AG08396 (cell line): ENCODE measurements around the gene PCID2.

Source experiments
- DNase-seq: peaks from one replicate; pipeline ENCODE4 v3.0.0; 2012; ENCODE audit warnings: low spot score, mixed read lengths

PCID2 gene

DNA sequence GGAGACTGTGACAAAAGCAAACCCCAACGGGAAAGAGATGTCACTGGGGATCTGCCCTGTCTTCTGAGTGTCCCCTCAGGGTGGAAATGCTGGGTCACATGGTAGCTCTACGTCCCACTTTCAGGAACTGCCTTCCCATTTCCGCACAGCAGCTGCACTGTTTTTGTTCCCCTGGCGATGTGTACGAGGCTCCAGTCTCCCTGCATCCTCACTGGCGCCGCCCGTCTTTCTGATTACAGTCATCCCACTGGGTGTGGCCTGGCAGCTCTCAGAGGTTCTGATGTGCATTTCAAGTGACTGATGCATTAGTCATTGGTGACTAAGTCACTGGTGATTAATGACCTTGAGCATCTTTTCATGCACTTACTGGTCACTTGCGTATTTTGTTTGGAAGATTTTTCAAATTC, 21.2 kb downstream of the PCID2 start:
- DNase-seq, result peak; percentile 94

DNA sequence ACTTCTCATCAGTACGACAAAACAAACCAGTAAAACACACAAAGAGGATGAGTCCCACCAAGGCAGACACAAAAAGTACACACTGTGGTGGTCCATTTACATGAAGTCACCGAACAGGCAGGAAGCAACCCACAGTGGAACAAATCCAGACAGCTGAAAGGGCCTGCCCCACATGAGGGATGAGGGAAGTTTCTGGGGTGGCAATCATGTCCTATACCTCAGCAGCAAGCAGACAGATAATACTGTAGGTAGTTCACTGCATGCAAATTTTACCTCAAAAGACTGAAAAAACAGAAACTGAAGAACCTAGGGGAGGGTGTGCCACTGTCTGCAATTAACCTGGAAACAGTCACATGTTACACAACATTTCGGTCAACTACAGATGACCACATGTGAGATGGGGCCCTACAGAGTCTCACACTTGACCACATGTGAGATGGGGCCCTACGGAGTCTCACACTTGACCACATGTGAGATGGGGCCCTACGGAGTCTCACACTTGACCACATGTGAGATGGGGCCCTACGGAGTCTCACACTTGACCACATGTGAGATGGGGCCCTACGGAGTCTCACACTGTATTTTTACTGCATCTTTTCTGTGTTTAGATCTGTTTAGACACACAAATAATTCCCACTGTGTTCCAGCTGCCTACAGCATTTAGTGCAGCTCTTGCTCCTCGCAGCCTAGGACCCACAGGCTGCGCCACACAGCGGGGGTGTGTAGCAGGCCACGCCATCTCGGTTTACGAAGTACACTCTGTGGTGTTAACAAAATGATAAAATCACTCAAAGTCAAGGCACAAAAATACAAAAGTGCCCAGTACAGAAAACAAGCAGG, 22.2 kb downstream of the PCID2 start:
- DNase-seq, result no peak

DNA sequence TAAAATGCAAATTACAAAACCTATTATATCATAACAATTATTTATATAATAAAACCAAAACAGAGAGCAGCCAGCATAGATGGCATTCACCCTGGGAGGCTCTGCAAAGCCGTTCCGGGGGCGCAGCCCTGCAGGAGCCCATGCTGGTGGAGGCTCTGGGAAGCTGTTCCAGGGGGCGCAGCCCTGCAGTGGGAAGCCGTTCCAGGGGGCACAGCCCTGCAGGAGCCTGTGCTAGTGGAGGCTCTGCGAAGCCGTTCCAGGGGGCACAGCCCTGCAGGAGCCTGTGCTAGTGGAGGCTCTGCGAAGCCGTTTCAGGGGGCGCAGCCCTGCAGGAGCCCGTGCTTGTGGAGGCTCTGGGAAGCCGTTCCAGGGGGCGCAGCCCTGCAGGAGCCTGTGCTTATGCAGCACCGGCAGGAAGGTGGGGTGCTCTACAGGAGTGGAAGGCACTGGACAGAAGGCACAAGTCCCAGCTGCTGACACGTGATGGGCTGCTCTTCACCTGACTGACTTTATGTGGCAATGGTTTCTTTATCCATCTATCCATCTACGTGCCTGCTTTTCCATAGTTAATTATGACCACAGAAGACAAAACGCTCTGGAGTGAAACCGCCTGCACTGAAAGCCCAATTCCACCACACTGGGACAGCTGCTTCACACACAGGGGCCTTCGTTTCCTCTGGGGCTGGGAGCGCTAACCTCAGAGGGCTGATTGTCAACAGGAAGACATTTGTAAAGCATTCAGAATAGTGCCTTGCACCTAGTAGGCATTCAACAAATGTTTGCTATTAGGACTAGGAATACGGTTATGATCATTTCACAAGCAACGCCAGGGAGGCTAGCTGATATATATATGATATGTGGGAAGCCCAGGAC, 23.7 kb downstream of the PCID2 start:
- no peak for DNase-seq

DNA sequence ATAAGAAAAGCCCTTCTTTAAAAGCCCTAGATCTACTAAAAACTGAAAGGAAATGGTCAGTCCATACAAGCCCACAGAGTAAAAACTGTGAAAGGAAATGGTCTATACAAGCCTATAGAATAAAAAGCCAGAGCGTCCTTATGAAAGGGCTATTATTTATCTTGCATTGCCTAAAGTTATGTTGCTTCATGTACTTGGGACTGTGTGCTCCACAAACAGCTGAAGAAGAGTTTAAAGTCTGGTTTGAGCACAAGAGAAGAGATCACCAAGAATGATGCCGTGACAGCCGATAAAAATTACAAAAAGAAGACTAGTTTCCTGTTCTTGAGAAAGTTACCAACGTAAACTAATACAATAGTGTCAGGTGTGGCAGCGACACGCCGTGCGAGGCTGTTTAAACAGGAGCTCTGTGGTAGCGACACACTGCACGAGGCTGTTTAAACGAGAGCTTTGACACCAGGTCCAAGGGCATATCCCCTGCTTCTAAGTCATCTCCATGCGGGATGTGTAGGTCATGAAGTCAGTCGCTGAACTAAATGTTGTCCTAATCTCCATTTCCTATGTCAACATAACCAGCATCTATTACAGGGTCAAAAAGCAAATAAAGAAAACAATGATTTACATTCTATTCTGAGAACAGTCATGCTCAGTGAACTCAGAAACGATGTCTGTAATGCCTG, 24.9 kb downstream of the PCID2 start:
- no peak for DNase-seq

DNA sequence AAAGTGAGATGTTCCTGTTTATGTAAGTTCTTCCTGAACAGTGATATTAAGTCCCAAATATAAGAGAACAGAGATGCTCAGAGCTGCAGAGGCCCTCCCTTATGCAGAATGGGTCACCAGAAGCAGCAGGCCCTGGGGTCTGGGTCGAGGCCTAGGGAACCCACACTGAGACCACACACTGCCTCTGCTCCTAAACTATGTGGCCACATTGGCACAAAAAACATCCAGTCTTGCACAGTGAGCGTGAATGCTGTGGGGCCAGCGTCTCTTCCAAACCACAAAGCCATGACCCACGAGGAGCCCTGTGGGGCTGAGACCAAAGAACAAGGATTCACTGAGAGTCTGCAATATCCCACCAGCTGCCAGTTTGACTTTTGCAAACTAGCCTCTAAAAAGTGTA, 26.4 kb downstream of the PCID2 start:
- no peak for DNase-seq

DNA sequence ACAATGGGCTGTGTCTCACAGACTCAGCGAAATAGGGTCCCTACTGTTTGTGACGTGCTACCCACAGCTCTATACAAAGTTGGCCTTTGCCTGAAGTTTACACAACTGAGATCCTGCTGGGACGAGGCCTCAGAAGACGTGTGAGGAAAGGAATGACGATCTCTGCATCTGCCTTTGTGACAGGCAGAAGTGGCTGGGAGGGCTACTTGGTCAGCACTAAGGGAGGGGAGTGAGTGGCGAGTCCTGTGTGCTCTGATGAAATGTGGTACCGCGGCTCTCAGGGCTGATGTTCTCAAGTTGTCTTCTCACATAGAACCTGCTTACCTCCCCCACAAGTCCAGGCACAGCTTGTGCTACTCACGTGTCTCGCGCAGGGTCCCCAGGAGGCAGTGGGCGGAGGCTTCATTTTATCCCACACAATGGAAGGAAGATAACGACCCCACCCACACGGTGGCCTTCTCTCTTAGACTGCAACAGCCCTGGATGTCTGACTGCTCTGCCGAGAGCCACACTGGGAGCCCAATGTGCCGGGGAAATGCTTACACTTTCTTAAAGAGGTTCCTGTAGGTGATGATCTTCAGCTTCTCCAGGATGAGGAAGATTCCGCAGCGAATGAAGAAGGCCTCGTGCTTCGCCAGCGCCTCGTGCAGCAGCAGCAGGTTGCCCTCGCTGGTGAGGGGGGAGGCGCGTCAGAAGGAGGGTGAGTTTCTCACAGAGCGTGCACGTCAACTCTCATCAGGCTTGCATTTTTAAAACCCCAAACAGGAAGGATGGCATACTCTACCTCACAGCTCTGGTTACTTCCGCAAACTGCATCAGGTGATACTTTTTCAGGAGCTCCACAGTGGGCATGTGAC, 28.9 kb downstream of the PCID2 start:
- DNase-seq, result no peak

DNA sequence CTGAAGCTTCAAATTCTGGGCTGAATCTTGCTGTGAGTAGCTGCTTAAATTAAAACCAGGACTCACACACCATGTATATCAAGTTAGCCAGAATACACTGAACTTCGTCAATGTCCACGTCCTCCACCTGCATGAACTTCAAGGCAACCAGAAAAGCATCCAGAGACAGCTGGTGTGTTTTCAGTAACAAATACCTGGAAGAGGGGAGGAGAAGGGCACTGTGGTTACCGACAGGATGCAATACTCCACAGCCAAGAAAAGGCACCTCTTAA, 29.6 kb downstream of the PCID2 start:
- DNase-seq, result no peak

DNA sequence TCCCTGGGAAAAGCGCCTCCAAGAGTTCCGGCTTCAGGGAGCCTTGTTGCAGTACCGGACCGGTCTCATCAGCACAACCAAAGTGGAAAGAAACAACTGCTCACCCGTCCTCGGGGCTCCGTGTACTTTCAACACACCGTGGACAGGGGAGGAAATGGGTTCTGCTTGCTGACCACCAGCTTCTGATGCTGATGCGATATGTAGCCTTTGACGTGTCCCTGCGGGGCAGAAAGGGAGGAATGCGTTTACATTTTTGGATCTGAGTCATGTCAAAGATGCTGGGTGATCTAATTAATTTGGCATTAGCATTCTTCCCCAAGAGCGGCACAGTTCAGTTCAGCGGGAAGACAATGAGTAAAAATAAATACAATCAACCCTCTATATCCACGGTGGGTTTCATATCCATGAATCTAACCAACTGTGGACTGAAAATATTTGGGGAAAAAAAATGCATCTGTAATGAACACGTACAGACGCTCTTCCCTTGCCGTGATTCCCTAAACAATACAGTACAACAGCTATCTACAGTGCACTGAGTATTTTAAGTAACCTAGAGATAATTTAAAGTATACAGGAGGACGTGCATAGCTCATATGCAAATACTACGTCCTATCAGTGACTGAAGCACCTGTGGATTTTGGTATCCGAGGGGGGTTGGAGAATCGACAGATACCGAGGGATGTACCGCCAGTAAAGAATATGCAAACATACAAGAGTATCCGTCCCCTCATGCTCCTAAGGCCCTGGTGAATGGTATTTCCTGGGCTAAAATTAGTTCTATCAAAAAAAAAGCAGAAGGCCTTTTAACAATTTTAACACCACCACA, 30.2 kb downstream of the PCID2 start:
- DNase-seq, result peak; percentile 92

DNA sequence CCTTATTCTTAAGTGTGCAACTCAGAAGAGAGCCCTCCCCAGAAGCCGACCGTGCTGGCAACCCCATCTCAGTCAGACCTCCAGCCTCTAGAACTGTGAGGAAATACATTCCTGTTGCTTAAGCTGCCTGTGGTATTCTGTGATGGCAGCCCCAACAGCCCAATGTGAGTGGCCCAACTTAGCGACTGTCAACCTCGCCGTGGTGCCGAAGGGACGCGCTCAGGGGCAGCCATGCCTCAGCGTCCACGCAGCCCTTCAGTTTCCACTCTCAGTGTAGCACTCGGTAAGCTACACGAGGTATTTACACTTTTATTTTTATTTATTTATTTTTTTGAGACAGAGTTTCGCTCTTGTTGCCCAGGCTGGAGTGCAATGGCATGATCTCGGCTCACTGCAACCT, 31.6 kb downstream of the PCID2 start:
- no peak for DNase-seq

DNA sequence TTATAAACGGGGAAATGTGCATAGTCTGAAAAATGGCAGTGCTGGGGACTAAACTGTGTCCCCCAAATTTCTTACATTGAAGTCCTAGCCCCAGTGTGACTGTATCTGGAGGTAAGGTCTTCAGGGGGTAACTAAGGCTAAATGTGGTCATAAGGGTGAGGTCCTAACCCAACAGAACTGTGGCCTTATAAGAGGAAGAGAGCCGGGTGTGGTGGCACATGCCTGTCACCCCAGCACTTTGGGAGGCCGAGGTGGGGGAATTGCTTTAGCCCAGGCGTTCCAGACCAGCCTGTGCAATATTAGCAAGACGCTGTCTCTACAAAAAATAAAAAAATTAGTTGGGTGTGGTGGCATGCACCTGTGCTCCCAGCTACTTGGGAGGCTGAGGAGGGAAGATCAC, 32.2 kb downstream of the PCID2 start:
- DNase-seq, result no peak

DNA sequence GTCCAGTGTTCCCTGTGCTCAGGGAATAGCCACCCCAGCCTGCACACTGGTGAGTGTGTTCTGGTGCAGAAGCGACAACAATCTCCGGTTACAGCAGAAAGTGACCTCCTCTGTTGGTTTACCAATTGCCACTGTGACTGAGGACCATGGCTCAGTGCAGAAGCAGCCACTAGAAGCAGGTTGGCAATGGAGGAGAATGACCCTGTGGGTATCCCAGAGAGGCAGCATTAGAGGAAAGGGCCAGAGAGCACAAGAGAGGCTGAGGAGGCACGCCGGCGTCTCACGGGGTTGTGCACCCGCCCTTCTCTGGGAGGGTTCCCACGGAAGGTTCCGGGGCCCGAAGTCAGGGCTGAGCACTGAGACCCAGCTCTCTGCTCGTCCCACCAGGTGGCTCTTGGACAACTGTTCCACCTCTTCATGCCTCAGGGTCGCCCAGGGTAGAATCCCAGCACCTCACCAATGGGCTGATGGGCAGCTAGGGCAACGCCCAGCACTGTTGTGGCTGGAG, 36.0 kb downstream of the PCID2 start:
- no peak for DNase-seq

DNA sequence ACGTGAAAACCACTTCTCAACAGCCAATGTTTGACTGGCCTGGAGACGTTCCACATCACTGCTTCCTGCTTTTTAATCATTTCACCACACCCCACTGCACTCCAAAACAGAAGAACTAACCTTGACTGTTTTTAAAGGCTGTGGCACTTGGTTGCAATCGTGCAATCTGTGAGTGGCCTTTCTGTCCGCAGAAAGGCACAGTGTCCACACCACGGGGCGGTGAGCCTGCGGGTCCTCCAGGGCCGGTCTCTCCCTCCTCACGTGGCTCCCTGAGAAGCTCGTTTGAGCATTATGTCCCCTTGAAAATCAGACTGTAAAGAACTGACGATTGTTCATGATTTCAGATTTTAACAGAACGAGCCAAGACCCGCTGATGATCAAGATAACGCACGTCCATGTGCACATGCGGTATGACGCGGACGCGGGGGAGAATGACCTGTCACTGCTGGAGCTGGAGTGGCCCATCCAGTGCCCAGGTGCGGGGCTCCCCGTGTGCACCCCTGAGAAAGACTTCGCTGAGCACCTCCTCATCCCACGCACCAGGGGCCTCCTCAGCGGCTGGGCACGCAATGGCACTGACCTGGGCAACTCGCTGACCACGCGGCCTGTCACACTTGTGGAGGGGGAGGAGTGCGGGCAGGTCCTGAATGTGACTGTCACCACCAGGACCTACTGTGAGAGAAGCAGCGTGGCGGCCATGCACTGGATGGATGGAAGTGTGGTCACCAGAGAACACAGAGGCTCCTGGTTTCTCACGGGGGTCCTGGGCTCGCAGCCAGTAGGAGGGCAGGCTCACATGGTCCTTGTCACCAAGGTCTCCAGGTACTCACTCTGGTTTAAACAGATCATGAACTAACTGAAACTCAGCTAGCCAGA, 37.0 kb downstream of the PCID2 start:
- no peak for DNase-seq

DNA sequence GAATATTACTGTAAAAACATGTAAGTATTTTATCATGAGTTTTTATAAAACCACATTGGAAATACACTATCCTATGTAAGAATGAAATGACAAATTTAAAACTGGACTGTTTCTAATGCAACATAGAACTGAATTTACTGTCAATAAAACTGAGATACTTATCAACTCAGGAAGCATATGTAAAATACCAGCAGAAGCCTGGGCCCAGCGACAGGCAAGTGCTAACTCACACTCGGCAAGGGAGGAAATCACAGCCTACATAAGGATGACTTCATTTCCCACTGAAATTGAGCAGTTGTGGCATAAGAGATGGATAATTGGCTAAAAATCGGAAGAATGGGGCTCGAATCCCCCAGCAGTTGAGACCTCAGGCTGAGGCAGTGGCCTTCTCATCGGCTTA, 38.0 kb downstream of the PCID2 start:
- DNase-seq, result no peak

DNA sequence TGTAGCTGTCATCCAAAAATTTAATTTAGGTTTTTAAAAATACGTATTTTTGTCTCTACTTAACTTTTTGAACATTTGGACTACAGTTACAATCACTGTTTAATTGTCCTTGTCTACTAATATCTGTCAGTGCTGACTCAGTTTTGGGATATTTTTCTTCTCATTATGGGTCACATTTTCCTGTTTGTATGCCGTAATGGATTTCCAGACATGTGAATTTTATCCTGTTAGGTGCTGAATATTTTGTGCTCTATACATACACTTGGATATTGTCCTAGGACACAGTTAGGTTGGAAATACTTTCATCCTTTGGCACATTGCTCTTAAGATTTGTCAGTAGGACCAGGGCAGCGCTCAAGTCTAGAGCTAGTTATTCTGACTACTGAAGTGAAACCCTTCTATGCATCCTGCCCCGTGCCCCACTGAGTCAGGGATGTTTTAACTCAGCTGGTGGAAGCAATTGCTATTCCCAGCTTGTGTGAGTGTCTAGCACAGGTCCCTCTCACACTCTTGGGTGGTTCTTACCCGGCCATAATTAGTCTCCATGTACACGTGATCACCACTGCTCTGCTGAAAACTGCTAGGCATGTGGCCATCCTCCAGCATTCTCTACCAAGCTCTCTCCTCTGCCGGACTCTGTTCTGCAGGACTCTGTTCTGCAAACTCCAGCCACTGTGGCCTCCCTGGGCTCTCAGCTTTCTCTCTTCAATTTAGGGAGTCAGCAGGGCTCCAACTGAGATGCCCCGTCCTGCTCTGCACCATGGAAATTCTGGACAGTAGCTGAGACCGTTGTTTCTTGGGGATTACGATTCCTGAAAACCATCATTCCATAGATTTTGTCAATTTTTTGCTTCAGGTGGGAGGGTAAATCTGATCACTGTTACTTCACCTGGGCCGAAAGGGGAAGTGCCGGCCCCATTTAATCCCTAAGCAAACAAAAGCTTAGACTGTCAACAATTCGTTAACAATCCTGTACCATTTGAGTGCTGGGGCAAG, 38.9 kb downstream of the PCID2 start:
- DNase-seq, result no peak

DNA sequence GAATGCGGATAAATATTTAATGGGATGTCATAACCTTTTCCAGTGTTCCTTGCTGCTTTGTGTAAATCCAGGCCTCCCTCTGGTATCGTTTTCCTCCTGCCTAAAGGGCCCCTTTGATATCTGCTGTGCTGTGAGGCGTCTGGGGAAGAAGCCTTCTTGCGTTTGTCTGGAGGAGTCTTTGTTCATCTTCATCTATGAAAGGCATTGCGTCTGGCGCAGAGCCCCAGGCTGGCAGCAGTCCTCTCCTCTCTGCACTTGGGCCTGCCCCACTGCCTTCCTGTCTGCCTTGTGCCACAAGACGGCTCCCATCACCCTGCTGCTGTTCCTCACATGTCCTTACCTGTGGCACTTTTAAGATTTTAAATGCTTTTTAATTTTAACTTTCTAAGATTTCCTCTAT, 40.3 kb downstream of the PCID2 start:
- DNase-seq, result no peak

DNA sequence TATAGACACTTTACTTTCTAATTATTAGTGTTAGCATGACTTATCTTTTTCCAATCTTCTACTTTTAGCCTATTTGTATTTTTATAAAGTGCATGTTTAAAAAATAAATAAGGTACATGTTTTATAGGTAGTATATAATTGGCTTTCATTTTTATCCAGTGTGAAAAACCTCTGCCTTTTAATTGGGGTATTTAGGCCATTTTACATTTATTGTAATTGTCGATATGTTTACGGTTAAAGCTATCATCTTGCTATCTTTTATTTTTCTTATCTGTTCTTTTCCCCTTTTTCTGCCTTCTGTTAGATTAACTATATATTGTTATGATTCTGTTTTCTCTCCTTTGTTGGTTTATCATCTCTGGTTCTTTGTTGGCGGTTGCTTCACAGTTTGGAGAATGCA, 40.9 kb downstream of the PCID2 start:
- no peak for DNase-seq

DNA sequence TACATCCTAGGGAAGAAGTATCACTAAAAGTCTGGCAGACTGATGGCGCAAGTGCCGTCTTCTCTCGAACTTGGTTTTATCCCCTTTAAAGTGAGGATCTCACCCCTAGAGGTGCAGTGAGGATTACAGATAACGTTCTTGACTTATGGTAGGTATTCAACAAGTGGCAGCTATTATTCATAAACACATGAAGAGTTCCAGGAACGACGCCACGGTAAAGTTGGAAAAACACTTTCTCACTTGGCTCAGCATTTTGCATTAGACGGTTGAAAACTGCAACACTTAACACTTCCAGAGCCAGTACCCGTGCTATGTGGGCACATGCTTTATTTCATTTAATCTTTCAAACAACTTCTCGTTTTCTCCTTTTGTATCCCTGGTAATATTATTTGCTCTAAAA, 41.3 kb downstream of the PCID2 start:
- DNase-seq, result no peak

DNA sequence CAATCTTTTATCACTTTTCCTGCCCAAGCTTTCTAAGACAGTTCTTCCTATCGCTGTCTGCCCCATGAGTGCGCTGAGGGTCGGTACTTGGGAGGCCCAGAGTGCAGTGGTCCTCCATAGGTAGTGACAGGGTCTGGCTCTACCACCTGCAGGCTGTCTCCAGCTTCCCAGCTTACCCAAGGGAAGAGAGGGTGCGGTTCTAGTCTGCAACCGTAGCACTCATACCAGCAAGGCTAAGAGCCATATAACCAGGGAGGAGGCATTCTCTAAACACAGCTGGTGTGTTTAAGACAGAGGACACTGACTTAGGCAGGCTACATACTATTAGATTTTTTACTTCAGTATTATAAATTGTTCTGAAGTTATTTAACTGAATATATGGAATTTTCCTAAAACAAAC, 41.8 kb downstream of the PCID2 start:
- DNase-seq, result no peak

DNA sequence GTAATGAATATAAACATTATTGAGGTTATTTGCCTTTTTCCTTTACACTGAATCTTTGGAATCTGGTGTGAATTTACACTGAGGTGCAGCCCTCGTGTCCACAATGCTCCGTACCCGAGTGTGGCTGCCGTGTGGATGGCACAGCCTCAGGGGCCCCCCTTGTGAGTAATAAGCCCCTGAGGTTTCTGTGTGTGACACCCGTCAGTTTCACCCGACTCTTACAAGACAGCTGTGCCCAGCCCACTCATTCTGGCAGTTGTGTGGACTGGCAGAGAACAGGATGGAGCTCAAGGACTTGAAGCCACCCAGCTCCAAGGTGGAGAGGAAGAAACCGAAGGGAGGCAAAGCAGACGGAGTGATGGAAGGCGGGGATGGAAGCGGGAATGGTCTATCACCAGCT, 42.2 kb downstream of the PCID2 start:
- DNase-seq, result no peak
